GM10248 (cell line): Measurements from ENCODE around the gene PITPNC1.

Source experiments
- CTCF ChIA-PET: fragments of 300-600 bp; sonication (Branson Sonifier 250); formaldehyde crosslinking; extraction: SDS; loops from one replicate; lab custom pipeline; 2021; ENCODE audit warnings: antibody characterized with exemption; lab: Yijun Ruan, JAX
- POLR2A ChIA-PET: fragments of 350-650 bp; sonication (Branson Sonifier 250); formaldehyde crosslinking; extraction: SDS; loops from one replicate; lab custom pipeline; 2020; ENCODE audit warnings: antibody characterized with exemption; lab: Yijun Ruan, JAX
- DNase-seq: peaks from one replicate; pipeline ENCODE4 v3.0.0; 2012; ENCODE audit errors: extremely low spot score
- CTCF ChIP-seq: IDR thresholded peaks from 2 replicates; pipeline ENCODE4 v1.5.1; 2012; ENCODE audit warnings: mild to moderate bottlenecking, low read depth; ENCODE audit errors: extremely low read depth, missing control alignments, control extremely low read depth

PITPNC1 gene

GRCh38 chr17:67459985-67460384, 82.9 kb downstream of the PITPNC1 start:
- CTCF ChIA-PET: interaction anchor here (0.6 to 1.6 kb wide), 7 partner anchors 12 to 82 kb away, joined by 3 to 5 read pairs (median 3); no protein-coding TSS in a partner anchor
- DNase-seq: no peak
- POLR2A ChIA-PET: no interaction called here
- TF ChIP-seq CTCF: no peak

- ChIA-PET POLR2A (no interaction called here), CTCF (interaction anchor here (1.5 to 3.8 kb wide), 2 partner anchors 8 to 82 kb away, joined by 4 to 13 read pairs; no protein-coding TSS in a partner anchor)
- no peak for DNase-seq
- no peak for TF ChIP-seq CTCF
These were observed 84.2 kb downstream of the PITPNC1 start for GRCh38 chr17:67461228-67461780.

DNA sequence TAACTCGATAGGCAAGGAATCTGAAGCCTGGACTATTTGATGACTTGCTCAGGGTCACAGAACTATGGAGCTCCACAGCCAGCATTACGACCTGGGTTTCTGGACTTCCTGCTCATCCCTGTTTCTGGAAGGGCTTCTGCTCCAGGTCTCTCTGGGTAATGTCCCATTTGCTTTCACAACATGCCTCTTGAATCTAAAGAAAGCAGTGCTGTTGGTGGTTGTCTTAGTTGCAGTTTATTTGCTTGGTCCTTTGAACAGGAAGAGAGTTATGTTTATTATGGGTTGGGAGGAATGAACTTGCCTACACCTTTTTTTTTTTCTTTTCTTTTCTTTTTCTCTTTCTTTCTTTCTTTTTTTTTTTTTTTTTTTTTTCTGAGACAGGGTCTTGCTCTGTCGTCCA, 84.8 kb downstream of the PITPNC1 start:
- no peak for DNase-seq
- POLR2A ChIA-PET: no interaction called here
- no peak for TF ChIP-seq CTCF
- CTCF ChIA-PET: interaction anchor here (1.5 to 3.8 kb wide), 3 partner anchors 9 to 83 kb away, joined by 4 to 22 read pairs (median 13); no protein-coding TSS in a partner anchor

DNA sequence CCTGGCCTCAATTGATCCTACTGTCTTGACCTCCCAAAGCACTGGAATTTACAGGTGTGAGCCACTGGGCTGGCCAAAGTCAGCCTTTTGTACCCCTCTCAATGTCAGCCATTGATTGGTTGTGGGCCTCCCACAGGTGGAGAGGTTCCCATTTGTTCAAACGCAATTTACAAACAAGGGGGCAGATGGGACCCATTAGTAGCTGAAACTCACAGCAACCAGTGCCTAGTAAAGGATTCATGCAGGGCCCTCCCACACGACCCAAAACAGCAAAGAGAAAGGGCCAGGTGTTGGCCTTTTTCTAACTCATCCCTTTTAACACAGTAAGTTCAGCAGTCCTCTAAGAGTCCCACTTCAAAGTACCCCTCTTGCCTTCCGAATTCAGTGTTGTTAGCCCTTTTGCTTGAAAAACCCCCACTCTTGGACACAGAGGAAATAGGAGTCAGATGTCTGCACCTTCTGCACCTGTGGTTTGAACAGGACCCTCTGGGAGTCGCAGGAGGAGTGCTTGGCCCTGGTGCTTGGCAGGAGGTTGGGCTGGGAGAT, 89.2 kb downstream of the PITPNC1 start:
- DNase-seq: no peak
- ChIA-PET CTCF (interaction anchor here (1.0 to 3.6 kb wide), 4 partner anchors 10 to 88 kb away, joined by 3 to 33 read pairs (median 6); no protein-coding TSS in a partner anchor), POLR2A (no interaction called here)
- TF ChIP-seq CTCF: no peak

DNA sequence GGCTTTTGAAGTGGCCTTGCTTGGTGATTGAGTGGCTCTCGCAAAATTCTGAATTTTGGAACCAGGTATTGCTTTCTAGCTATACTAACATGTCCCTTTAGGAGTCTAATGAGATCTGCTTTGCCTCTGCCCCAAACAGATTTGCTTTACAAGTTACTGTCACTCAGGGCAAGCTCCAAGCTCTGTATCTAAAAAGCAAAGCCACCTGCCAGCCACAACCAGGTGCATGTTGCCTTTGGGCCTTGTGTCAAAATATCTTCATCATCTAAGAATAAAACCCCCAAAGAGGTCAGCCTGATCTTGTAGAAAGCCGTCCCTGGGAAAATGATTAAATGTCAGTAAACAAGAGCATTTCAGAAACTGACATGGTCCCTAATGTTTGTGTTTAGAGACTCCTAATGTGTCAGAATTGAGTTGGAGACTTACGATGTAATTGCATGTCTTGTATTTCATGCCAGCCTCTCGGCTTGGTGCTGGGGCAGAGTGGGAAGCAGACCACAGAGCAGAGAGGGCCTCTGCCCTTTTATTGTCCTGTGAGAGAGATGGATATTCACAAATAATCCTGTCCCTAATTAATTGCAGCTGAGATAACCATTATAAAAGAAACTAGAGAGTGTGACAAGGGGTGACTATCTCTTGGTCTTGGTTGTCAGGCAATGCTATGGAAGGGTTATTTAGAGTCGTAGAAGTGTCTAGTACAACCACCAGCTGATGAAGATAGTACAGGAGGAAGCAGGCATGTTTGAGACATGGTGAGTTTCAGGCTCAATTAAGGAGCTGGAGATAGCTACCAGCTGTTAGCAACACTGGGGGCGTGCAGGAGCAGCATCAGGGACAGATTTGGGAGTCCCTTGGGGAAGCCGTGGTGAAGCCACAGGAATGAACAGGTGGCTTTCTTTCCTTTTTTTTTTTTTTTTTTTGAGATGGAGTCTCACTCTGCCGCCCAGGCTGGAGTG, 90.7 kb downstream of the PITPNC1 start:
- ChIA-PET POLR2A (no interaction called here), CTCF (interaction anchor here (0.8 to 3.6 kb wide), 8 partner anchors 8 to 160 kb away, joined by 3 to 33 read pairs (median 4); no protein-coding TSS in a partner anchor)
- no peak for TF ChIP-seq CTCF
- peak; percentile 52 for DNase-seq
